GM12865 (cell line): ENCODE measurements around the gene SLC6A6.

Experiments
- DNase-seq: peaks from one replicate; pipeline ENCODE4 v3.0.0; 2010; ENCODE audit warnings: low read depth
- H3K4me3 ChIP-seq: 2 replicates; pipeline ENCODE4 v1.5.1; 2011; ENCODE audit warnings: mild to moderate bottlenecking, low read depth, low read length, control low read depth
- CTCF ChIP-seq: IDR thresholded peaks from 2 replicates; pipeline ENCODE4 v1.5.1; 2011; ENCODE audit warnings: low read length, control low read depth, low read depth, inconsistent platforms; ENCODE audit not compliant: insufficient read depth; ENCODE audit errors: missing control alignments

SLC6A6 gene

GRCh38 chr3:14452740-14453710, 50.6 kb downstream of the SLC6A6 start:
- no peak for TF ChIP-seq CTCF
- H3K4me3 ChIP-seq: no peak overlapping the region
- DNase-seq: no peak

GRCh38 chr3:14453876-14454638, 51.7 kb downstream of the SLC6A6 start:
- no peak overlapping the region for H3K4me3 ChIP-seq
- no peak for TF ChIP-seq CTCF
- DNase-seq: no peak

GRCh38 chr3:14454639-14455310, 52.4 kb downstream of the SLC6A6 start:
- no peak for TF ChIP-seq CTCF

GRCh38 chr3:14455571-14456317, 53.3 kb downstream of the SLC6A6 start:
- H3K4me3 ChIP-seq: no peak overlapping the region
- no peak for DNase-seq
- no peak for TF ChIP-seq CTCF

More at GRCh38 chr3:14454639-14455310, 52.4 kb downstream of the SLC6A6 start:
- H3K4me3 ChIP-seq: no peak overlapping the region
- no peak for DNase-seq

GRCh38 chr3:14456794-14457193, 54.4 kb downstream of the SLC6A6 start:
- H3K4me3 ChIP-seq: no peak overlapping the region
- TF ChIP-seq CTCF: no peak
- no peak for DNase-seq

GRCh38 chr3:14457481-14457880, 55.1 kb downstream of the SLC6A6 start:
- TF ChIP-seq CTCF: no peak
- no peak for DNase-seq
- H3K4me3 ChIP-seq: no peak overlapping the region
